PC-3 (cell line): ENCODE data around the gene TRAF3.

ENCODE experiments used
- CTCF ChIP-seq: fragments of 300-600 bp; sonication (generic); conservative IDR thresholded peaks from 2 replicates; pipeline ENCODE4 v1.5.1; 2017; ENCODE audit warnings: antibody characterized with exemption, low read depth, mild to moderate bottlenecking, low read length
- EZH2 ChIP-seq: fragments of 300-600 bp; sonication (generic); IDR thresholded peaks from one replicate; pipeline ENCODE4 v1.6.1; 2017; ENCODE audit warnings: antibody characterized with exemption, mild to moderate bottlenecking, low read length; ENCODE audit not compliant: unreplicated experiment

DNA sequence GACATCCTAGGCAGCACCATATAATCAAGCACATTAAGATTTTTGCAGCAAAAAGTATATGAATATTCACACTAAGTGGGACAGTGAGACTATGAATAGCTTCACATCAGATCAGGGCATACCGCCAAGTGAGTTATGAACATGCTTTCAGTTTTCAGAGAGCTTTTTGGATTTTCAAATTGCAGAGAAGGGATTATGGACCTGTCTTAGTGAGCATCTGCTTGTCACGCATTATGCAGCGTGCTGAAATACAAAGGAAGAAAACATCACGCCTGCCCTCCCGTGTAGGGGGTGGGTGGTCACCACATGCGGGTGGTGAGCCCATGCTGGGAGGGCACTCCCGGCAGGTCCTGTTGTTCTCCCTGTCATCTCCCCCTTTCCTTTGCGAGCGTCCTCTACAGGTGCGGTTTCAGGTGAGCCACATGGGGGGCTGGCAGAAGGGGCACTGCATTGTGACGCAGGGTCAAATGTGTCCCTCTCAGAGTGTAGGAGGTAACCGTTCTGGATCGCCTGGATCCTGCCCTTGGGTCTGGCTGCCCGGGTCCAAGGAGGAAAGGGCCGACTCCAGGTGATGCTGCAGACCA lies 42.6 kb downstream of the TRAF3 start:
- TF ChIP-seq CTCF, result no peak
- no peak for TF ChIP-seq EZH2
